Hepatocyte (in vitro differentiated cells): ENCODE results near the gene IFFO2. TPM values are rescaled to one million over a fixed set of nuclear protein-coding genes. Genes with fewer than 3 reads are reported as not detected.

Experiments used
- DNase-seq: peaks from one replicate; pipeline ENCODE4 v3.0.0-alpha.2; 2016; ENCODE audit warnings: low spot score
- H2AFZ ChIP-seq: fragments of 200-600 bp; sonication (generic); 2 replicates; pipeline ENCODE4 v1.6.0; 2016; ENCODE audit warnings: antibody characterized with exemption, mild to moderate bottlenecking
- H3K27ac ChIP-seq: fragments of 200-600 bp; sonication (generic); 2 replicates; pipeline ENCODE4 v1.5.1; 2016; ENCODE audit warnings: mild to moderate bottlenecking
- H3K27me3 ChIP-seq: fragments of 200-600 bp; sonication (generic); 2 replicates; pipeline ENCODE4 v1.6.1; 2016
- H3K36me3 ChIP-seq: fragments of 200-600 bp; sonication (generic); replicated peaks from 2 replicates; pipeline ENCODE4 v1.5.1; 2016; ENCODE audit warnings: low read depth; ENCODE audit not compliant: insufficient read depth
- H3K4me1 ChIP-seq: fragments of 200-600 bp; sonication (generic); 2 replicates; pipeline ENCODE4 v1.5.1; 2016; ENCODE audit warnings: mild to moderate bottlenecking, moderate library complexity; ENCODE audit not compliant: insufficient read depth
- H3K4me2 ChIP-seq: fragments of 200-600 bp; sonication (generic); 2 replicates; pipeline ENCODE4 v1.6.0; 2016
- H3K4me3 ChIP-seq: fragments of 200-600 bp; sonication (generic); 2 replicates; pipeline ENCODE4 v1.5.1; 2016; ENCODE audit warnings: mild to moderate bottlenecking
- H3K79me2 ChIP-seq: fragments of 200-600 bp; sonication (generic); 2 replicates; pipeline ENCODE4 v1.6.0; 2017; ENCODE audit warnings: mild to moderate bottlenecking
- H3K9me2 ChIP-seq: fragments of 200-600 bp; sonication (generic); replicated peaks from 2 replicates; pipeline ENCODE4 v1.6.0; 2017; ENCODE audit warnings: mild to moderate bottlenecking; ENCODE audit not compliant: insufficient read depth
- H3K9me3 ChIP-seq: fragments of 200-600 bp; sonication (generic); 2 replicates; pipeline ENCODE4 v1.5.1; 2016; ENCODE audit warnings: low read depth, mild to moderate bottlenecking
- H4K20me1 ChIP-seq: fragments of 200-600 bp; sonication (generic); 2 replicates; pipeline ENCODE4 v1.6.0; 2016; ENCODE audit warnings: mild to moderate bottlenecking; ENCODE audit not compliant: insufficient read depth, poor library complexity, severe bottlenecking
- EZH2 ChIP-seq: fragments of 200-600 bp; sonication (generic); IDR thresholded peaks from 2 replicates; pipeline ENCODE4 v1.6.1; 2016; ENCODE audit warnings: antibody characterized with exemption, mild to moderate bottlenecking, borderline replicate concordance
- EZH2phosphoT487 ChIP-seq: fragments of 200-600 bp; sonication (generic); IDR thresholded peaks from one replicate; pipeline ENCODE4 v1.6.1; 2018; ENCODE audit warnings: antibody characterized with exemption, mild to moderate bottlenecking, low read depth, moderate library complexity; ENCODE audit not compliant: unreplicated experiment, severe bottlenecking
- WGBS: methylation state at CpG from one replicate; pipeline ENCODE4 v1.1.6; 2016; ENCODE audit warnings: low lambda C conversion rate; ENCODE audit errors: missing lambda C conversion rate; 5-methylcytosine and 5-hydroxymethylcytosine counted together
- polyA plus RNA-seq: library from polyadenylated mRNA; unstranded; fragments of >200 nt; fragmentation: Nextera tagmentation; extraction: Ambion mirVana; gene quantifications from 2 replicates; pipeline ENCODE4 v1.2.1, GENCODE V29; 2016
- total RNA-seq: library from RNA; depleted of rRNA; stranded (reverse); fragments of >200 nt; gene quantifications from 2 replicates; pipeline ENCODE4 v1.2.3, GENCODE V29; 2014
- TF ChIP-seq, protein P1 (sequence below): fragments of 200-600 bp; sonication (generic); IDR thresholded peaks from 2 replicates; pipeline ENCODE4 v1.5.1; 2016; ENCODE audit warnings: antibody characterized with exemption, mild to moderate bottlenecking; ENCODE audit not compliant: poor library complexity

The IFFO2 gene
- total and polyA plus RNA-seq, 2 experiments from 2014 or later: 0.85 to 7.2 TPM

DNA sequence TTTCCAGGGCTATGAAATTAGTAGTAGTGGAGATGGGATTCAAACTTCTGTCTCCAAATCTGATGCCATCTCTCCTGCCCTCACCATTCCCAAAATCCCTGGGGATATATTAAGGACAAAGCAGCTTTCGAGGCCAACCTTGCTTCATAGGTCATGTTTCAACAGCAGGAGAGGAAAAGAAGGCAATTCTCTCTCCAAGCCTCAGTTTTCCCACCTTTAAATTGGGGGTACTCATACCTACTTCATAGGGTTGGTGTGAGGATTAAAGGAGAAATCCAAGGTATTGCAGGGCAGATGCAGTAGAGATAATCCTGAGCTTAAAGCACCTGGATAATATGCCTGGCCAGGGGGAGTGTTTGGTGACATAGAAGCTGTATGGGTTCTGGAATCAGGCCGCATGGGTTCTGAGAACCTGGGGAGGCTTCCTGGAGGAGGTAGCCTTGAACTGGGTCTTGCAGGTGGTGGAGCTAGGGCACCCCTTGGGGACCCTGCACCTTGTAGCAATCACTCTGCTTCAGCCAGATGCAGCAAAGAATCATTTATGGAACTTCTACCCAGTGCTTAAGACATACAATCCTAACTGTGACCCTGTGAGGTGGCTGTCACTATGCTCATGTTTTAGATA, 10.7 kb upstream of the IFFO2 start:
- Histone ChIP-seq H3K4me2 (no peak overlapping the region), H3K9me3 (no peaks in the 10 kb centered on the region), H3K9me2 (no peaks in the 10 kb centered on the region), H3K36me3 (no peaks in the 10 kb centered on the region), H3K27ac (no peak overlapping the region), H3K27me3 (no peaks in the 10 kb centered on the region), H3K4me3 (no peak overlapping the region), H3K79me2 (no peaks in the 10 kb centered on the region), H3K4me1 (peaks cover 7% of the 10 kb centered on the region), H4K20me1 (no peaks in the 10 kb centered on the region), H2AFZ (no peak overlapping the region)
- WGBS: 97% methylated on average over 2 of the region's 2 CpGs
- DNase-seq: no peak
- TF ChIP-seq EZH2phosphoT487: no peak
- no peak for TF ChIP-seq EZH2
- TF ChIP-seq, protein P1, sequence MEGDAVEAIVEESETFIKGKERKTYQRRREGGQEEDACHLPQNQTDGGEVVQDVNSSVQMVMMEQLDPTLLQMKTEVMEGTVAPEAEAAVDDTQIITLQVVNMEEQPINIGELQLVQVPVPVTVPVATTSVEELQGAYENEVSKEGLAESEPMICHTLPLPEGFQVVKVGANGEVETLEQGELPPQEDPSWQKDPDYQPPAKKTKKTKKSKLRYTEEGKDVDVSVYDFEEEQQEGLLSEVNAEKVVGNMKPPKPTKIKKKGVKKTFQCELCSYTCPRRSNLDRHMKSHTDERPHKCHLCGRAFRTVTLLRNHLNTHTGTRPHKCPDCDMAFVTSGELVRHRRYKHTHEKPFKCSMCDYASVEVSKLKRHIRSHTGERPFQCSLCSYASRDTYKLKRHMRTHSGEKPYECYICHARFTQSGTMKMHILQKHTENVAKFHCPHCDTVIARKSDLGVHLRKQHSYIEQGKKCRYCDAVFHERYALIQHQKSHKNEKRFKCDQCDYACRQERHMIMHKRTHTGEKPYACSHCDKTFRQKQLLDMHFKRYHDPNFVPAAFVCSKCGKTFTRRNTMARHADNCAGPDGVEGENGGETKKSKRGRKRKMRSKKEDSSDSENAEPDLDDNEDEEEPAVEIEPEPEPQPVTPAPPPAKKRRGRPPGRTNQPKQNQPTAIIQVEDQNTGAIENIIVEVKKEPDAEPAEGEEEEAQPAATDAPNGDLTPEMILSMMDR: no peak

DNA sequence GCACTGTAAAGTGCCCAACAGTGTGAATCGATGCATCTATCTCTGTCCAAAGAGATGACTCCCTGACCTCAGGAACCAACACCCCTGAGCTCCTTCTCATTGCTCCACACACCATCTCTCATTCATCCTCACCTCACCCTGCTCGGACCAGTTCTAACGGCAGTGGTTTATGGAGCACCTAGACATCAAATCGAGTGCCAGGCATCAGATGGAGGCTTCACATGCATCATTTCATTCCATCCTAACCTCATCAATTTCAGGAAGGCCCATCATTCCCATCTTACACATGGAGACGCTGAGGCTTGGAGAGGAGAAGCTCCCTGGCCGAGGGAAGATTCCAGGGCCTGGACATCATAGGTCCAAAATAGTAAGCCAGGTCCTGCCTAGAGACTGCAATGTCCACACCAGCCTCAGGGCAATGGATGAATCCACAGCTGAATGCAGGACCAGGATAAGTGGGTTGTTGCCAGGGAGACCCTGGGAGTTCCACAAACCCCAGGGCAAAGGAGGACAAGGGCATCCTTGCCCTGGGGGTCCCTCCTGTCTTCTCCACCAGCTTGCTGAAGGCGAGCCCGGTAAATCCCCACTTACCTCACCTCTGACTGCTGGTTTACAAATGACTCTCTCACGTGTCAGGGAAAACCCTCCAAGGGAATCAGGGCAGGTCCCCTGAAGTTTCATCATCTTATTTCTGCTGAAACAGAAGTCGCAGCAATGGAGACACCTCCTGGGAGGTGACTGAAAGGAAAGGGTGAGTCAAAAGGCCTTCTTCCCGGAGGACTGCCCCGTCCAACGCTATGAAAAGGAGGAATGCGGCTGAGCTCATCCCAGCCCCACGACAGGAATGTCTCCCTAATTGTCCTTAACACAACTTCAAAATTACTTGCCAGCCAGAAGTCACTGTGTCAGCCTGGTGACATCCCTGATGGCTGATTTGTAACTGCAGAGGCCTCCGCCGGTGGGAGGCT, 9.0 kb upstream of the IFFO2 start:
- Histone ChIP-seq H3K4me1 (peaks cover 7% of the 10 kb centered on the region), H2AFZ (no peak overlapping the region), H3K4me3 (no peak overlapping the region), H3K27ac (no peak overlapping the region), H4K20me1 (no peaks in the 10 kb centered on the region), H3K4me2 (no peak overlapping the region), H3K27me3 (peaks cover under 1% of the 10 kb centered on the region), H3K9me2 (no peaks in the 10 kb centered on the region), H3K9me3 (no peaks in the 10 kb centered on the region), H3K79me2 (no peaks in the 10 kb centered on the region), H3K36me3 (no peaks in the 10 kb centered on the region)
- TF ChIP-seq EZH2phosphoT487: no peak
- no peak for DNase-seq
- 62% methylated on average over 17 of the region's 17 CpGs for WGBS

DNA sequence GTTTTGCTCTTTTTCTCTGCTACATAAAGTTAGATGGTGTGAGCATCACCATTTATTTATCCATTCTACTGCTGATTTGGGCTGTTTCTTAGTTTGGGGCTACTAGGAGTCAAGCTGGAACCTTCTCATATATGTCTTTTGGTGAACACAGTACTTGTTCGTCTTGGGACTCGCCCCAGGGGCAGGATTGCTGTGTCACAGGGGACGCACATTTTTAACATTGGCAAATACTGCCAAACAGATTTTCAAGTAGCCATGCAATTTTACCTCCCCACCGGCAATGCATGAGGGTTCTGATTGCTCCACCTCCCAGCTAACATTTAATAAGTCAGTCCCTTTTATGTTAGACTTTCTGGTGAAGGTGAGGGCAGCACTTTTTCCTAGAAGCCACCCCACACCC, 7.5 kb upstream of the IFFO2 start:
- no peak overlapping the region for H3K27ac ChIP-seq
- no peak overlapping the region for H3K4me3 ChIP-seq
- H3K9me3 ChIP-seq: no peaks in the 10 kb centered on the region
- H3K27me3 ChIP-seq: peaks cover 8% of the 10 kb centered on the region
- H4K20me1 ChIP-seq: no peaks in the 10 kb centered on the region
- H3K79me2 ChIP-seq: no peaks in the 10 kb centered on the region
- no peaks in the 10 kb centered on the region for H3K36me3 ChIP-seq
- H3K4me2 ChIP-seq: no peak overlapping the region
- H3K9me2 ChIP-seq: no peaks in the 10 kb centered on the region
- TF ChIP-seq, protein P1: no peak
- no peak for TF ChIP-seq EZH2
- H2AFZ ChIP-seq: no peak overlapping the region
- H3K4me1 ChIP-seq: peaks cover 7% of the 10 kb centered on the region
- WGBS: 89% methylated on average over 4 of the region's 4 CpGs
- no peak for DNase-seq

DNA sequence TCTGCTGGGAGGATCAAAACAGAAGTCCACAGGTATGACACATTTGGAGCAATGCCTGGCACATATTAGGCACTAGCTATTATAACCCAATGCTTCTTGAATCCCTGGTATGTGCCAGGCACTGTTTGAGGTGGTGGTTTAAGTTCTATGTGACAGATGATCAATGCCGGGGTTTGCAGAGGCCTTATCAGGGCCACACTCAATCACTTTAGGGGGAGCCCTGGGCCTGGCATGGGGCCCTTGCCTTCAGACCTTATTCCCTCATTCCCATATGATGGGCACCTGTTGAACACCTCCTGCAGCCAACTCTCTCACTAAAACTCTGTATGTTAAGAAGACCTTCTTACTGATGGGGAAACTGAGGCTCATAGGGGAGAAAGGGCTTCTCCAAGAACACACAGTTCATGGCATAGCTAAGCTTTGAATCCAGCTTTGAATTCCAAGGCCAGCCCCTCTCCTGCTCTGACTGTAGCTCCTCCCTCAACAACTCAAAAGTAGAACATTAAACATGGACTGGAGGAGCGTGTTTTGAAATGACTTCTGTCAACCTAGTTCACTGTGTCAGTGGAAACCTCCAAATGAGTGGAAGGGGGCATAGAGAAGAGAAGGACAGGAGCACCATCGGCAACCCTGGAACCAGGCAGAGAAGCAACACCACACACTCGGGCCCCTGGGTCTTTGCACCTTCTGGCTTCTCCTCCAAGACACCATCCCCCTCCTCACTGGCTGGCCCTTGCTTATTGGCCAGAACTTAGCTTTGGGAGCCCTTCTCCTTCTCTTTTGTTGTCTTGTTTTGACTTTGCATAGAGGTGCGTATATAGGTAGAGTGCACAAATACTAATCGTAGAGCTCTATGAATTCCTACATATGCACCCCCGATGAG, 6.6 kb upstream of the IFFO2 start:
- TF ChIP-seq EZH2 (no peak), EZH2phosphoT487 (no peak)
- TF ChIP-seq, protein P1: no peak
- H3K4me1 ChIP-seq: peaks cover 7% of the 10 kb centered on the region

More for the DNA sequence above, 6.6 kb upstream of the IFFO2 start:
- H3K9me2 ChIP-seq: no peaks in the 10 kb centered on the region
- no peak for DNase-seq
- no peak overlapping the region for H3K27ac ChIP-seq
- H3K27me3 ChIP-seq: peaks cover 11% of the 10 kb centered on the region
- H3K4me3 ChIP-seq: no peak overlapping the region
- 91% methylated on average over 7 of the region's 7 CpGs for WGBS
- no peak overlapping the region for H3K4me2 ChIP-seq
- H3K36me3 ChIP-seq: no peaks in the 10 kb centered on the region
- no peaks in the 10 kb centered on the region for H4K20me1 ChIP-seq
- no peaks in the 10 kb centered on the region for H3K9me3 ChIP-seq
- H2AFZ ChIP-seq: no peak overlapping the region
- no peaks in the 10 kb centered on the region for H3K79me2 ChIP-seq
